Stomach (tissue), 4 donors: Measurements from ENCODE around the gene TRIO.

Experiments used
- POLR2A ChIP-seq, 4 donors: fragments of 450-650 bp; IDR thresholded peaks; one replicate each; pipeline ENCODE4 v1.6.1; 2016; ENCODE audit warnings: antibody characterized with exemption in 4 of 4, control low read depth in 2 of 4, mild to moderate bottlenecking in 1 of 4, moderate library complexity in 1 of 4
- POLR2AphosphoS5 ChIP-seq, 3 donors: sonication (generic); formaldehyde crosslinking; IDR thresholded peaks; one replicate each; pipeline ENCODE4 v1.6.1; 2016; ENCODE audit warnings: antibody characterized with exemption in 3 of 3
- TF ChIP-seq, protein P1 (sequence below), 7 experiments: fragments of 450-650 bp in 4 of 7; fragments of 200-600 bp in 3 of 7; sonication (generic) in 3 of 7; IDR thresholded peaks; one replicate each; pipeline ENCODE4 v1.5.1; 2016 to 2019; ENCODE audit warnings: antibody characterized with exemption in 7 of 7, control low read depth in 2 of 7, mild to moderate bottlenecking in 1 of 7

DNA sequence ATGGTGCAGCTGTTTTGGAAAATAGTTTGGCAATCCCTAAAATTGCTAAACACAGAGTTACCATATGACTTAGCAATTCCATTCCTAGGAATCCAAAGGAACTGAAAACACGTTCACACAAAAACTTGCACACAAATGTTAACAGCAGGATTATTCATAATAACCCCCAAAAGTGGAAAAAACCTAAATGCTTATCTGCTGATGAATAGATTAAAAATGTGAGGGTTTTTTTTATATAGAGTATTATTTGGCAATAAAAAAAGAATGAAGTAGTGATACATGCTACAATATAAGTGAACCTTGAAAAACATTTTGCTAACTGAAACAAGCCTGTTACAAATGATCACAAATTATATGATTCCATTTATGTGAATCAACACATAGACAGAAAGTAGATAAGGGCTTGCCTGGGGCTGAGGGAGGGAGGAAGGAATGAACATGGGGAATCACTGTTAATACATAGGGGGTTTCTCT, 45.1 kb upstream of the TRIO start:
- TF ChIP-seq, protein P1, sequence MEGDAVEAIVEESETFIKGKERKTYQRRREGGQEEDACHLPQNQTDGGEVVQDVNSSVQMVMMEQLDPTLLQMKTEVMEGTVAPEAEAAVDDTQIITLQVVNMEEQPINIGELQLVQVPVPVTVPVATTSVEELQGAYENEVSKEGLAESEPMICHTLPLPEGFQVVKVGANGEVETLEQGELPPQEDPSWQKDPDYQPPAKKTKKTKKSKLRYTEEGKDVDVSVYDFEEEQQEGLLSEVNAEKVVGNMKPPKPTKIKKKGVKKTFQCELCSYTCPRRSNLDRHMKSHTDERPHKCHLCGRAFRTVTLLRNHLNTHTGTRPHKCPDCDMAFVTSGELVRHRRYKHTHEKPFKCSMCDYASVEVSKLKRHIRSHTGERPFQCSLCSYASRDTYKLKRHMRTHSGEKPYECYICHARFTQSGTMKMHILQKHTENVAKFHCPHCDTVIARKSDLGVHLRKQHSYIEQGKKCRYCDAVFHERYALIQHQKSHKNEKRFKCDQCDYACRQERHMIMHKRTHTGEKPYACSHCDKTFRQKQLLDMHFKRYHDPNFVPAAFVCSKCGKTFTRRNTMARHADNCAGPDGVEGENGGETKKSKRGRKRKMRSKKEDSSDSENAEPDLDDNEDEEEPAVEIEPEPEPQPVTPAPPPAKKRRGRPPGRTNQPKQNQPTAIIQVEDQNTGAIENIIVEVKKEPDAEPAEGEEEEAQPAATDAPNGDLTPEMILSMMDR (IDR thresholded peaks at IDR 0.05), result no peak
- TF ChIP-seq POLR2A (IDR thresholded peaks at IDR 0.05) (no peak), POLR2AphosphoS5 (IDR thresholded peaks at IDR 0.05) (no peak)
